ENCODE measurements around the gene SMURF1.
"Not testable (repeated sequence)": the region's sequence is repeated elsewhere in the genome, so short reads cannot be mapped to it uniquely, and the experiment has no call there.

The SMURF1 gene

GRCh38 chr7:99143853-99144672 lies at the start of gene SMURF1:
TSS of gene SMURF1 (minus strand) at chr7:99144108. CDS start at chr7:99143780, 328 bp downstream.
- DNase-seq, result peak; percentile 65 to 78

- DNase-seq, result no peak
These were observed 48.1 kb upstream of the SMURF1 start for GRCh38 chr7:99191869-99192596.

GRCh38 chr7:99190359-99191009 lies 46.6 kb upstream of the SMURF1 start:
- no peak for DNase-seq

GRCh38 chr7:99189222-99189621 lies 45.3 kb upstream of the SMURF1 start:
- no peak for DNase-seq

- no peak for DNase-seq
These were observed 44.3 kb upstream of the SMURF1 start for GRCh38 chr7:99188221-99188620.

- no peak for DNase-seq
These were observed 40.8 kb upstream of the SMURF1 start for GRCh38 chr7:99184532-99185218.

- DNase-seq, result no peak
These were observed 36.3 kb upstream of the SMURF1 start for GRCh38 chr7:99180067-99180650.

- DNase-seq, result no peak
These were observed 33.3 kb upstream of the SMURF1 start for GRCh38 chr7:99177165-99177564.

GRCh38 chr7:99173787-99174186 lies 29.9 kb upstream of the SMURF1 start:
- DNase-seq, result no peak

- no peak for DNase-seq
These were observed 27.8 kb upstream of the SMURF1 start for GRCh38 chr7:99171731-99172130.

- no peak for DNase-seq
These were observed 26.8 kb upstream of the SMURF1 start for GRCh38 chr7:99170730-99171074.

- no peak for DNase-seq
These were observed 26.3 kb upstream of the SMURF1 start for GRCh38 chr7:99170065-99170729.

GRCh38 chr7:99167072-99167471 lies 23.2 kb upstream of the SMURF1 start:
- no peak for DNase-seq

GRCh38 chr7:99165816-99166215 lies 21.9 kb upstream of the SMURF1 start:
- DNase-seq, result no peak

- DNase-seq, result not testable (repeated sequence)
These were observed 19.8 kb upstream of the SMURF1 start for GRCh38 chr7:99163669-99164068.

- DNase-seq, result no peak
These were observed 12.7 kb upstream of the SMURF1 start for GRCh38 chr7:99156649-99157048.

- DNase-seq, result no peak
These were observed 11.3 kb upstream of the SMURF1 start for GRCh38 chr7:99155211-99155610.

- no peak for DNase-seq
These were observed 3.1 kb upstream of the SMURF1 start for GRCh38 chr7:99146979-99147378.

- no peak for DNase-seq
These were observed 421 bp downstream of the SMURF1 start for GRCh38 chr7:99143521-99143852.

- DNase-seq, result peak; percentile 65 to 91
These were observed 984 bp downstream of the SMURF1 start for GRCh38 chr7:99142727-99143520.

All from NCI-H2081 (cell line).